Measurements from ENCODE around the gene JARID2.

- TF ChIP-seq CTCF (IDR thresholded peaks at IDR 0.05 in 4 of 5, conservative IDR thresholded peaks at IDR 0.05 in 1 of 5) = no peak
- no peak for TF ChIP-seq POLR2A (IDR thresholded peaks at IDR 0.05)
Measured at GRCh38 chr6:15327271-15327670, 81.4 kb downstream of the JARID2 start.

All from gastrocnemius medialis (tissue), 4 donors.